HepG2 (cell line): ENCODE data around the gene CARD9. TPM values are rescaled to one million over a fixed set of nuclear protein-coding genes. Genes with fewer than 3 reads are reported as not detected.

Experiments
- BATF2 ChIP-seq: sonication (generic); formaldehyde crosslinking; IDR thresholded peaks from 2 replicates; pipeline ENCODE4 v1.8.0; 2022; ENCODE audit warnings: mild to moderate bottlenecking, missing genetic modification reagents, moderate library complexity
- CCDC6 ChIP-seq: sonication (generic); formaldehyde crosslinking; IDR thresholded peaks from 2 replicates; pipeline ENCODE4 v1.8.1; 2022; ENCODE audit warnings: mild to moderate bottlenecking, missing genetic modification reagents, moderate library complexity
- CREM ChIP-seq, 2 experiments: sonication (generic) in 1 of 2; formaldehyde crosslinking in 1 of 2; IDR thresholded peaks; 2 replicates each; pipeline versions ENCODE4 v1.4.0 to v1.6.1; 2016 to 2020; ENCODE audit warnings: antibody characterized with exemption in 1 of 2, mild to moderate bottlenecking in 1 of 2, missing genetic modification reagents in 1 of 2
- EED ChIP-seq: sonication (generic); formaldehyde crosslinking; IDR thresholded peaks from 2 replicates; pipeline ENCODE4 v1.5.0; 2020; ENCODE audit warnings: mild to moderate bottlenecking, missing genetic modification reagents
- GPN1 ChIP-seq: sonication (generic); formaldehyde crosslinking; IDR thresholded peaks from 2 replicates; pipeline ENCODE4 v1.5.1; 2020; ENCODE audit warnings: missing genetic modification reagents, borderline replicate concordance
- HNF4A ChIP-seq: sonication (generic); formaldehyde crosslinking; IDR thresholded peaks from 2 replicates; pipeline ENCODE4 v1.4.0; 2020; ENCODE audit warnings: missing genetic modification reagents
- MTA1 ChIP-seq: sonication (generic); formaldehyde crosslinking; IDR thresholded peaks from 2 replicates; pipeline ENCODE4 v1.4.0; 2020; ENCODE audit warnings: missing genetic modification reagents, mild to moderate bottlenecking, borderline replicate concordance
- NR3C1 ChIP-seq: sonication (generic); formaldehyde crosslinking; IDR thresholded peaks from 2 replicates; pipeline ENCODE4 v1.4.0; 2020; ENCODE audit warnings: missing genetic modification reagents
- NRL ChIP-seq: sonication (generic); formaldehyde crosslinking; IDR thresholded peaks from 2 replicates; pipeline ENCODE4 v1.5.0; 2020; ENCODE audit warnings: missing genetic modification reagents, mild to moderate bottlenecking, moderate library complexity, borderline replicate concordance
- RFX1 ChIP-seq: fragments of 450-650 bp; IDR thresholded peaks from 2 replicates; pipeline ENCODE4 v1.6.1; 2017
- SNRNP70 ChIP-seq: fragments of 200-400 bp; formaldehyde crosslinking; IDR thresholded peaks from 2 replicates; pipeline ENCODE4 v1.6.1; 2017; ENCODE audit warnings: mild to moderate bottlenecking, low read depth, low read length, moderate library complexity
- TAF15 ChIP-seq: fragments of 200-400 bp; formaldehyde crosslinking; IDR thresholded peaks from one replicate; pipeline ENCODE4 v1.6.1; 2018; ENCODE audit warnings: mild to moderate bottlenecking, low read depth, low read length; ENCODE audit not compliant: poor library complexity, severe bottlenecking
- ZMAT3 ChIP-seq: sonication (generic); formaldehyde crosslinking; conservative IDR thresholded peaks from 2 replicates; pipeline ENCODE4 v1.7.0; 2021; ENCODE audit warnings: missing genetic modification reagents
- ZNF121 ChIP-seq: sonication (generic); formaldehyde crosslinking; IDR thresholded peaks from 2 replicates; pipeline ENCODE4 v1.5.0; 2020; ENCODE audit warnings: mild to moderate bottlenecking, missing genetic modification reagents
- ZNF235 ChIP-seq: sonication (generic); formaldehyde crosslinking; IDR thresholded peaks from 2 replicates; pipeline ENCODE4 v1.8.1; 2023; ENCODE audit warnings: mild to moderate bottlenecking, missing genetic modification reagents, borderline replicate concordance
- ZNF30 ChIP-seq: sonication (generic); formaldehyde crosslinking; IDR thresholded peaks from 2 replicates; pipeline ENCODE4 v1.5.0; 2020; ENCODE audit warnings: mild to moderate bottlenecking, missing genetic modification reagents
- ZNF367 ChIP-seq: sonication (generic); formaldehyde crosslinking; IDR thresholded peaks from 2 replicates; pipeline ENCODE4 v1.4.0; 2020; ENCODE audit warnings: missing genetic modification reagents, borderline replicate concordance
- ZNF562 ChIP-seq: sonication (generic); formaldehyde crosslinking; IDR thresholded peaks from 2 replicates; pipeline ENCODE4 v1.8.0; 2022; ENCODE audit warnings: missing genetic modification reagents, borderline replicate concordance
- ZNF709 ChIP-seq: sonication (generic); formaldehyde crosslinking; IDR thresholded peaks from 2 replicates; pipeline ENCODE4 v1.5.0; 2020; ENCODE audit warnings: mild to moderate bottlenecking, missing genetic modification reagents
- ZNF746 ChIP-seq: sonication (generic); formaldehyde crosslinking; IDR thresholded peaks from 2 replicates; pipeline ENCODE4 v1.8.0; 2022; ENCODE audit warnings: mild to moderate bottlenecking, missing genetic modification reagents
- polyA plus RNA-seq, 8 experiments: library from polyadenylated mRNA; depleted of rRNA in 3 of 8; stranded (reverse) in 7 of 8; unstranded in 1 of 8; fragments of >200 nt; fragmentation: Illumina TruSeq in 4 of 8; extraction: Trizol in 4 of 8; gene quantifications; 2 replicates each; pipeline versions ENCODE4 v1.2.1 to v1.2.3, GENCODE V29; 2011 to 2016; ENCODE audit warnings: low read depth in 4 of 8, missing spikeins in 1 of 8, mixed read lengths in 1 of 8; ENCODE audit not compliant: insufficient read depth in 1 of 8
- total RNA-seq, 5 experiments: library from RNA; depleted of rRNA; stranded (reverse); fragments of >200 nt; fragmentation: Illumina TruSeq; extraction: Trizol; gene quantifications; 2 replicates each; pipeline ENCODE4 v1.2.3, GENCODE V29; 2016; ENCODE audit warnings: low read depth in 1 of 5
- TF ChIP-seq, protein P1 (sequence below): sonication (generic); formaldehyde crosslinking; IDR thresholded peaks from 2 replicates; pipeline ENCODE4 v1.4.0; 2020; ENCODE audit warnings: missing genetic modification reagents
- TF ChIP-seq, protein P2 (sequence below): sonication (generic); formaldehyde crosslinking; IDR thresholded peaks from 2 replicates; pipeline ENCODE4 v1.4.0; 2020; ENCODE audit warnings: missing genetic modification reagents
- TF ChIP-seq, protein P3 (sequence below): sonication (generic); formaldehyde crosslinking; conservative IDR thresholded peaks from 2 replicates; pipeline ENCODE4 v1.8.0; 2022; ENCODE audit warnings: missing genetic modification reagents

Gene CARD9
- total and polyA plus RNA-seq, 2 of the 13 experiments (the other 11 are each of a cell fraction or from before 2014, with no cell fraction given): 3.3 to 7.4 TPM

- TF ChIP-seq MTA1 (CRISPR knock-in tag) (no peak), ZNF709 (CRISPR knock-in tag) (no peak; the same call in 1 of the 2 replicates), ZNF562 (CRISPR knock-in tag) (no peak), NR3C1 (no peak), HNF4A (0 out of 2 replicates have a peak, but pooled peaks have one; percentile 6), EED (no peak; the same call in 1 of the 2 replicates), ZNF121 (CRISPR knock-in tag) (no peak), TAF15 (no peak), BATF2 (CRISPR knock-in tag) (peak; percentile 60), CREM (IDR thresholded peaks at IDR 0.05) (no peak), CREM (CRISPR knock-in tag; IDR thresholded peaks at IDR 0.05) (no peak), ZNF30 (CRISPR knock-in tag) (no peak), RFX1 (no peak), ZNF235 (CRISPR knock-in tag) (no peak; the same call in 1 of the 2 replicates), NRL (CRISPR knock-in tag) (peak; percentile 79; the same call in 1 of the 2 replicates), ZMAT3 (CRISPR knock-in tag) (no peak), SNRNP70 (no peak), ZNF746 (CRISPR knock-in tag) (no peak), CCDC6 (CRISPR knock-in tag) (no peak), GPN1 (CRISPR knock-in tag) (0 out of 2 replicates have a peak, but pooled peaks have one; percentile 26), ZNF367 (CRISPR knock-in tag) (0 out of 2 replicates have a peak, but pooled peaks have one; percentile 54)
- TF ChIP-seq, protein P1, sequence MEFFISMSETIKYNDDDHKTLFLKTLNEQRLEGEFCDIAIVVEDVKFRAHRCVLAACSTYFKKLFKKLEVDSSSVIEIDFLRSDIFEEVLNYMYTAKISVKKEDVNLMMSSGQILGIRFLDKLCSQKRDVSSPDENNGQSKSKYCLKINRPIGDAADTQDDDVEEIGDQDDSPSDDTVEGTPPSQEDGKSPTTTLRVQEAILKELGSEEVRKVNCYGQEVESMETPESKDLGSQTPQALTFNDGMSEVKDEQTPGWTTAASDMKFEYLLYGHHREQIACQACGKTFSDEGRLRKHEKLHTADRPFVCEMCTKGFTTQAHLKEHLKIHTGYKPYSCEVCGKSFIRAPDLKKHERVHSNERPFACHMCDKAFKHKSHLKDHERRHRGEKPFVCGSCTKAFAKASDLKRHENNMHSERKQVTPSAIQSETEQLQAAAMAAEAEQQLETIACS (CRISPR knock-in tag): no peak
- TF ChIP-seq, protein P2, sequence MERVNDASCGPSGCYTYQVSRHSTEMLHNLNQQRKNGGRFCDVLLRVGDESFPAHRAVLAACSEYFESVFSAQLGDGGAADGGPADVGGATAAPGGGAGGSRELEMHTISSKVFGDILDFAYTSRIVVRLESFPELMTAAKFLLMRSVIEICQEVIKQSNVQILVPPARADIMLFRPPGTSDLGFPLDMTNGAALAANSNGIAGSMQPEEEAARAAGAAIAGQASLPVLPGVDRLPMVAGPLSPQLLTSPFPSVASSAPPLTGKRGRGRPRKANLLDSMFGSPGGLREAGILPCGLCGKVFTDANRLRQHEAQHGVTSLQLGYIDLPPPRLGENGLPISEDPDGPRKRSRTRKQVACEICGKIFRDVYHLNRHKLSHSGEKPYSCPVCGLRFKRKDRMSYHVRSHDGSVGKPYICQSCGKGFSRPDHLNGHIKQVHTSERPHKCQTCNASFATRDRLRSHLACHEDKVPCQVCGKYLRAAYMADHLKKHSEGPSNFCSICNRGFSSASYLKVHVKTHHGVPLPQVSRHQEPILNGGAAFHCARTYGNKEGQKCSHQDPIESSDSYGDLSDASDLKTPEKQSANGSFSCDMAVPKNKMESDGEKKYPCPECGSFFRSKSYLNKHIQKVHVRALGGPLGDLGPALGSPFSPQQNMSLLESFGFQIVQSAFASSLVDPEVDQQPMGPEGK (CRISPR knock-in tag): no peak
- TF ChIP-seq, protein P3, sequence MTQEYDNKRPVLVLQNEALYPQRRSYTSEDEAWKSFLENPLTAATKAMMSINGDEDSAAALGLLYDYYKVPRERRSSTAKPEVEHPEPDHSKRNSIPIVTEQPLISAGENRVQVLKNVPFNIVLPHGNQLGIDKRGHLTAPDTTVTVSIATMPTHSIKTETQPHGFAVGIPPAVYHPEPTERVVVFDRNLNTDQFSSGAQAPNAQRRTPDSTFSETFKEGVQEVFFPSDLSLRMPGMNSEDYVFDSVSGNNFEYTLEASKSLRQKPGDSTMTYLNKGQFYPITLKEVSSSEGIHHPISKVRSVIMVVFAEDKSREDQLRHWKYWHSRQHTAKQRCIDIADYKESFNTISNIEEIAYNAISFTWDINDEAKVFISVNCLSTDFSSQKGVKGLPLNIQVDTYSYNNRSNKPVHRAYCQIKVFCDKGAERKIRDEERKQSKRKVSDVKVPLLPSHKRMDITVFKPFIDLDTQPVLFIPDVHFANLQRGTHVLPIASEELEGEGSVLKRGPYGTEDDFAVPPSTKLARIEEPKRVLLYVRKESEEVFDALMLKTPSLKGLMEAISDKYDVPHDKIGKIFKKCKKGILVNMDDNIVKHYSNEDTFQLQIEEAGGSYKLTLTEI (CRISPR knock-in tag): no peak
These were observed 36.3 kb upstream of the CARD9 start (continued) for GRCh38 chr9:136409557-136410455.
